GM12892 (cell line): Measurements from ENCODE around the gene JAGN1.

Source experiments
- POLR2A ChIP-seq: IDR thresholded peaks from 2 replicates; pipeline ENCODE4 v1.6.1; 2011; ENCODE audit warnings: low read depth, low read length, control low read depth
- POLR2AphosphoS5 ChIP-seq: IDR thresholded peaks from 2 replicates; pipeline ENCODE4 v1.6.1; 2011; ENCODE audit warnings: low read depth, low read length, control low read depth

GRCh38 chr3:9934235-9934621 lies 43.8 kb downstream of the JAGN1 start:
- TF ChIP-seq POLR2A (no peak), POLR2AphosphoS5 (no peak)
